NCI-H2081 (cell line): ENCODE results near the gene CDC23.

ENCODE experiments used
- DNase-seq, 2 experiments: peaks; one replicate each; lab custom pipeline; 2025; lab: John Stamatoyannopoulos, UW

Gene CDC23

GRCh38 chr5:138141734-138142133 lies 71.4 kb downstream of the CDC23 start:
- DNase-seq: no peak

- DNase-seq: no peak
Measured at GRCh38 chr5:138140268-138140667, 72.9 kb downstream of the CDC23 start.

GRCh38 chr5:138139781-138140090 lies 73.4 kb downstream of the CDC23 start:
- no peak for DNase-seq

- peak; percentile 45 to 75 for DNase-seq
Measured at GRCh38 chr5:138138949-138139780, 74.0 kb downstream of the CDC23 start, which contains the start of gene NME5. Gene NME5 (minus strand): TSS chr5:138139428. CDS start chr5:138138780, 648 bp downstream.
